GM21825 (cell line): Measurements from ENCODE around the gene DCST2.
"Not testable (repeated sequence)": the region's sequence is repeated elsewhere in the genome, so short reads cannot be mapped to it uniquely, and the experiment has no call there.

Source experiments
- ATAC-seq: cut with Tn5 transposase; IDR thresholded peaks from one replicate; pipeline ENCODE4 v1.9.1; 2021; ENCODE audit warnings: mild to moderate bottlenecking, moderate library complexity; ENCODE audit not compliant: unreplicated experiment

The DCST2 gene

DNA sequence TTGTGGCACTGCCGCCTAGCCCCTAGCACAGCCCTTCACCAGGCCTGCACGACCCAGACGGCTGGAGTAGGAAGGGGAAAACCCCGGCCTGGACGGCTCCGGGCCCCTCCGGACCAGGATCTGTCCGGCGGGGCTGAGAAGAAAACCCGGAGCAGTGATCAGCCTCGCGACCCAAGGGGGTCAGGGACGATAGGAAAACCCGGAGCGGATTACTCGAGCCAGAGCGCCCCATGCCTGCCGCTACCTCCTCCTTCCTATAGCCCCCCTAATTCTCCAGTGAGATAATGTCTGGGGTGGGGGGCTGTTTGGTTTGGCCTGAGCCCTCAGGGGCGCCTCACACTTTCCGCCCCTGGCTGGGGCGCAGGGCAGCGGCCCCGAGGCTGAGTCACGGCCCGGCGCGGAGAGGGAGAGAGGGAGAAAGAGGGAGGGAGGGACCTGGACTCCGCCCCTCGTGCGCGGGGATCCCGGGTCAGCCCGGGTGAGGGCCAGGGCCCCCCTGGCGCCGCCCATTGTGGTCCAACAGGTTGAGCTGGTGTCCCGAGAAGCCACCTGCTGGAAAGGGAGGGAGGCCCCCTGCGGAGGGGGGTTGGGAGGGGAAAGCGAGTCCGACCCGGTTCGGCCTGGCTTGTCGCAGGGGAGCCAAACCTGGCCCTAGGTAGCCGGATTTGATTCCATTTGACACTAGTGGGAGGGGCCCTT is 32.7 kb downstream of the DCST2 start:
- ATAC-seq, result peak; percentile 35

GRCh38 chr1:155000411-155000725 is 33.2 kb downstream of the DCST2 start:
- no peak for ATAC-seq

GRCh38 chr1:154999571-155000410 is 33.8 kb downstream of the DCST2 start:
- no peak for ATAC-seq

DNA sequence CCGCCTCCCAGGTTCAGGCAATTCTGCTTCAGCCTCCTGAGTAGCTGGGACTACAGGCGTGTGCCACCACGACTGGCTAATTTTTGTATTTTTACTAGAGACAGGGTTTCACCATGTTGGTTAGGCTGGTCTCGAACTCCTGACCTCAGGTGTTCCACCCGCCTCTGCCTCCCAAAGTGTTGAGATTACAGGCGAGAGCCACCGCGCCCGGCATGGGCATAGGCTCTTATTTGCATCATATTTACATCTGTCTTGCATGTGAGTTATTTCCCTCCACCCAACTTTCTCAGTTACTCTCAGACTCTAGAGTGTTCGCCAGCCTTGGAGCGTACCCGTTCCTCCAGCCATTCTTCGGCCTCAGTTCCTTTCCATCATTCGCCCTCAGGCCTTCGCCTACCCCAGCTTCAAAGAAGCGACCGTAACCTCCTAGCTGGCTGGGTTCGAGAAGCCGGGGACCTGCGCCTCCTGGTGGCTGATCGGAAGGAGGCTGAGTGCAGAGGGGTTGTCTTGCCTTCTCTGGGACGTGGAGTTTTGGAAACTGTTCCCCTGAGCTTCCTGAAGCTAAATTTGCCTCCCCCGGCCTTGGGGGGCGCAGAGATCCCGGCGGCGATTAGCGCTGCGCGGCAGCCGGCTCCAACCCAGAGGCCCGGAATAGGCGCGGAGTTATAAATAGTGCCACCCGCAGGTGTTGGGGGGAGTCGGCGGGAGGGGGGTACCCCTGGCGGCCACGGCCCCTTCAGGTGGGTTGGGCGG is 34.6 kb downstream of the DCST2 start:
- ATAC-seq, result no peak

GRCh38 chr1:154998201-154998780 is 35.3 kb downstream of the DCST2 start:
- no peak for ATAC-seq

DNA sequence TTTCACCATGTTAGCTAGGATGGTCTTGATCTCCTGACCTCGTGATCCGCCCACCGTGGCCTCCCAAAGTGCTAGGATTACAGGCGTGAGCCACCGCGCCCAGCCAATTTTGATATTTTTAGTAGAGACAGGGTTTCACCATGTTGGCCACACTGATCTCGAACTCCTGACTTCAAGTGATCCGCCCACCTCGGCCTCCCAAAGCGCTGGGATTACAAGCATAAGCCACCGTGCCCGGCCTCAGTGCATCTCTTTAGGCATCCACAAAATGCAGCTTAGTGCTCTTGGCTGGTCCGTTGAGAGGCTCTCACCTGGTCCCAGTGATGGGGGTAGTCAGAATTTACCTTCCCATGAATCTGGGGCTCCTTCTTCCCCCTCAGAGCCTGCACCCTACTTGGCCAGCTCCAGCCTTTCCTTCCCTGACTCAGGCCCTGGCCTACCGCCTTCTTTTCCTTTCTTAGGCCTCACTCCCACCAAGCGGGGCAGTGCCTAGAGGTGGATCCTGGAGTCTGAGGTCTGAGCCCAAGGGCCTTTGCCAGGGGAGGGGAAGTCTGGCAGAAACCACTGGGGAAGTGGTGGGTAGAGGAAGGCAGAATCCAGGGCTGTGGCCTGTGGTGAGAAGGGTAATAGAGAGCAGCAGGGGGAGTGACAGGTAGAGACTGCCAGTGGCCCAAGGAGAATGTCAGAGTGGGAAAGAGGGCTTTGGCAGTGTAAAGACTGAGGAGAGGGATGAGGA is 36.4 kb downstream of the DCST2 start:
- ATAC-seq, result no peak

DNA sequence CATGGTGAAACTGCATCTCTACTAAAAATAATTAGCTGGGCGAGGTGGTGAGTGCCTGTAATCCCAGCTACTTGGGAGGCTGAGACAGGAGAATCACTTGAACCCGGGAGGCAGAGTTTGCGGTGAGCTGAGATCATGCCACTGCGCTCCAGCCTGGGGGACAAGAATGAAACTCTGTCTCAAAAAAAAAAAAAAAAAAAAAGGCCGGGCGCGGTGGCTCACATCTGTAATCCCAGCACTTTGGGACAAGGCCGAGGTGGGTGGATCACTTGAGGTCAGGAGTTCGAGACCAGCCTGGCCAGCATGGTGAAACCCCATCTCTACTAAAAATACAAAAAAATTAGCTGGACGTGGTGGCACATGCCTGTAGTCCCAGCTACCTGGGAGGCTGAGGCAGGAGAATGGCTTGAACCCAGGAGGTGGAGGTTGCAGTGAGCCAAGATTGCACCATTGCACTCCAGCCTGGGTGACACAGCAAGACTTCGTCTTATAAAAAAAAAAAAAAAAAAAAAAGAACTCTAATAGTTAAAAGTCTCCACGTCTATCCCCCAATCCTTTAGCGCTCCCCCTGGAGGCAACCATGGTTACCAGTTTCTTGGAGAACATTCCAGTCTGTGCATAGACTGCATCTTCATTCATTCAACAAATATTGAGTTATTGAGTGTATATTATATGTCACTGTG is 38.1 kb downstream of the DCST2 start:
- ATAC-seq, result not testable (repeated sequence)

DNA sequence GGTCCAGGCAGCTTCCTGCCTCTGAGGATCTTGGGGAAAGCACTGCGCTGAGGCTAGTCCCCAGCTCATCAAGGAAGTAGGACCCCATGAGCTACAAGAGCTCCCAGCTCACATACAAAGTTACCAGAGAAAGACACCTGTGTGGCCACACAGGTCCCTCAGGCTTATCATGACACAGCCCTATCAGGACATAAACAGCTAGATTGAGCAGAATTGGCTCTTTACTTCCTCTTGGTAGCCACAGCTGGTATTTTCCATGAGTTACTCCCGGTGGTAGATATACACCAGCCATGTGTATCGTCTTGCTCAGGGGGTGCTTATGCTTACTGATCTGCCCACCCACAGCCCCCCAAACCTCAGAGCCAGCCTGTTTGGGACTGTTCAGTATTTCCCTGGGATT is 39.0 kb downstream of the DCST2 start:
- ATAC-seq, result no peak

DNA sequence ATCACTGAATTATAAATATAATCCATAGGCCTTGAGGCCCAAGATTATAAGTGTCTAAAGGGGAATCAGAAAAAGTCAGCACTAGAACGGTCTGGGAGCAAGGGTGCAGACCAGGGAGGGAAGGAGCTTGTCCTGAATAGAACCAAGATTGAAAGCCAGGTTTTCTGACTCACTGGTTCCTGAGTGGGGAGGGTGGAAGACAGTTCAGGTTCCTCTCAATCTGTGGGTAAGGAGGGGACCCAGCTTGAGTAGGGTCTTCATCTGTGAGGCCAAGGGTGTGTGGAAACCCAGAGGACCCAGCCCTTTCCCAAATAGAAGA is 39.4 kb downstream of the DCST2 start:
- ATAC-seq, result no peak

DNA sequence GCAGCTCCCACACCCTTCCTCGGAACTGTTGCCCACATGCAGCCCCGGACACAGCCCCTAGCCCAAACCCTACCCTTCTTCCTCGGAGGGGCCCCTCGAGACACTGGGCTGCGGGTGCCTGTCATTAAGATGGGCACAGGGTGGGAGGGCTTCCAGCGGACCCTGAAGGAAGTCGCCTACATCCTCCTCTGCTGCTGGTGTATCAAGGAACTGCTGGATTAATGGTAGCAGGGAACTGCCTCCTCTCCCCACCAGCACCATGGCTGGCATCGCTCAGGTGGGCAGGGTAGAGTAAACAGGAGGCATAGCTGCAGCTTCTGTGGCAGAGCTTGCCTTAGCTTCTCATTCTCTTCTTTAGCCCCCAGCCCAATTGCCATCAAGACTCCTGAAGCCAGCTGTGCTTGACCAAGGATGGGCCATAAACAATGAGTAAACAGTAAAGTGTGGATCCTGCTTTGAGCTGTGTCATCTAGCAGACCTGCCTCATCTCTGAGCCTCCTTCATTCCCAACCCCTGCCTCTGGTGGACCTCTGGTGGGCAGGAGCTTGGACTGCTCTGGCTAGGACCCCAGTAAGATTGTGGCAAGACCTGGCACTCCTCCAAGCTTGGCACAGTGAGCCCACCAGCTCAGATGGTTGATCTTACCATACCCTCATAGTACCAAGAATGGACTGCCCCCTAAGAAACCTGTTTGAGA is 39.9 kb downstream of the DCST2 start, which contains the start of gene LENEP:
Gene LENEP, plus strand, starts transcription at position 15 of the 697 bp plus-strand sequence. Its CDS starts 22 bp downstream, at position 37.
- ATAC-seq, result no peak

DNA sequence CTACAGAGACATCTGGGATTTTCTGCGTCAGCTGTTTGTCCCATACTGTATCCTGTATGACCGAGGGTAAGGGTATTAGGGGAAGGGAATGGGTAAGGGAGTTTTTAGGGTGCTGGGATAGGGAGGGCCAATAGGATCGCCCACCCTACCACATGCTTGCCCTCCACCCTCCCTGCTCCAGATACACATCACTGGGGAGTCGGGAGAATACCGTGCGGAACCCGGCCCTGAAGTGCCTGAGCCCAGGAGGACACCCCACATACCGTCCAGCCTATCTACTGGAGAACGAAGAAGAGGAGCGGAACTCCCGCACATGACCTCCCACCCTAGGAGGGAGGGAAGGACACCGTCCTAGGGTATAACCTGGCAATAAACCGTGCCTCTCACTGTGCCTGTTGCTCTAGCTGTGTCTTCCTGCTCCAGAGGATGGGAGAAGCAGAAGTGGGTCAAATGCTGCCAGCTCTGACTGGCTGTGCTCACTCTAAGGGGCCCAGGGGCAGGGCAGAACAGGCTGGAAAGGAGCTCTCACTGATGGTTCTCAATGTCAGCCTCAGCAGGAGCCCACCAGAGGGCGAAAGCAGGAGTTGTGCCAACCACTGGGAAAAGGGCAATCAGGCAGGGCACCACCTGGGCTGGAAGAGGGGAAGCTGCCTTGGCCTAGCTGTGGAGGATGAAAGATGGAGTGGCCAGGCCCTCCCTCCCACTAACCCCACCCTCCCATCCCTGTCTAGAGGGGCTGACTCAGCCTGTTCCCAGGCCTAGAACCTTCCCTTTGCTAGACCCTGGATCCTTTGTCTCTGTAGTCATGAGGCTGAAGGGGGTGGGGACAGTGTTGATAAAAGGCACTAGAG is 40.6 kb downstream of the DCST2 start:
- ATAC-seq, result no peak

GRCh38 chr1:154990276-154990675 is 43.3 kb downstream of the DCST2 start:
- no peak for ATAC-seq

DNA sequence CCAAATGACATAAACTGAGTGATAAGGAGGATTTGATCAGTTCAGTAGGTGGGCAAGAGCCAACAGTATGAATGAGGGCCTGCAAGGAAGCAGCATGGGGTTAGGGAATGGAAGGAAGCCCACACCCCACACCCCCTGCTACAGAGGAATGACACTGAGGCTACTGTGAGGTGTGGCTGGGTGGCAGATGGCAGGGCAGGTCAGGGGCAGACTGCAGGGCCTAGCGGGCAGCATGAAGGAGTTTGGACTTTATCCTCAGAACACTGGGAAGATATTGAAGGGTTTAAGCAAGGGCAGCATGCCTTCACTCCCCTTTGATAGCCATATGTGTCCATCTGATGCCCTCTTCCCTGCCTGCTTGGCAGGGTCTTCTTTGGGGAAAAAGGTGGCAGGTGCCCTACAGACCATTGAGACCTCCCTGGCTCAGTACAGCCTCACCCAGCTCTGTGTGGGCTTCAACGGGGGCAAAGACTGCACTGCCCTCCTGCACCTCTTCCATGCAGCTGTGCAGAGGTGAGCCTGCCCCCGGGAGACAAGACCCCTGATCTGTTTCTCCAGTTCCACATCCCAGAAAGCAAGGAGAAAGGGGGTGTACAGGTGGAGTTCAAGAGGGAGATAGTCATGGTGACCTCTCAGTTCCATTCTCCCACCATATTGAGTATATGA is 44.3 kb downstream of the DCST2 start:
- no peak for ATAC-seq

DNA sequence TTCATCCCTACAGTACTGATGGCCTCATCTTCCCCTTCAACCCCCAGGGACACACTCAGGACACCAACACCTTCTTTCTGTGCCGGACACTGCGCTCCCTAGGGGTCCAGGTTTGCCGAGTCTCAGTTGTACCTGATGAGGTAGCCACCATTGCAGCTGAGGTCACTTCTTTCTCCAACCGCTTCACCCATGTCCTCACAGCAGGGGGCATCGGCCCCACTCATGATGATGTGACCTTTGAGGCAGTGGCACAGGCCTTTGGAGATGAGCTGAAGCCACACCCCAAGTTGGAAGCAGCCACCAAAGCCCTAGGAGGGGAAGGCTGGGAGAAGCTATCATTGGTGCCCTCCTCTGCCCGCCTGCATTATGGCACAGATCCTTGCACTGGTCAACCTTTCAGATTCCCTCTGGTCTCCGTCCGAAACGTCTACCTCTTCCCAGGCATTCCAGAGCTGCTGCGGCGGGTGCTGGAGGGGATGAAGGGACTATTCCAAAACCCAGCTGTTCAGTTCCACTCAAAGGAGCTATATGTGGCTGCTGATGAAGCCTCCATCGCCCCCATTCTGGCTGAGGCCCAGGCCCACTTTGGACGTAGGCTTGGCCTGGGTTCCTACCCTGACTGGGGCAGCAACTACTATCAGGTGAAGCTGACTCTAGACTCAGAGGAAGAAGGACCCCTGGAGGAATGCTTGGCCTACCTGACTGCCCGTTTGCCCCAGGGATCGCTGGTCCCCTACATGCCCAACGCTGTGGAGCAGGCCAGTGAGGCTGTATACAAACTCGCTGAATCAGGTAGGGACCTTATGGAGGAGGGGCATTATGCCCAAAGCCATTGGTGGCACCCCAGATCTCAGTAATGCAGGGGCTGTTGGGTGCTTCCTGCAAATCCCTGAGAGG is 45.3 kb downstream of the DCST2 start:
- ATAC-seq, result no peak

DNA sequence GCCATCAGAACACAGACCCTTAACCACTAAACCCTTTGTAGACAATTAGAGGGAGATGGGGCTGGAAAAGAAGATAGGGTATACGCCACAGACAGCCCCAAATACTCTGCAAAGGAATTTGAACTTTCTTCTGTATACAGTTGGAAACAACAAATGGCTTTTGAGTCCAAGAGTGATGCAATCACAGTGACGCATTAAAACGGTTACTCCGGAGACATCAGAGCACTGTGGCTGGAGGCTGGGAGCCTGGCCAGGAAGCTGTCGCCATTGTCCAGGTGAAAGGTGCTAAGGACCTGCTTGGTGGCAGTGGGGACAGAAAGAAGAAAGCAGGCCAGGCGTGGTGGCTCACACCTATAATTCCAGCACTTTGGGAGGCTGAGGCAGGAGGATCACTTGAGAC is 46.3 kb downstream of the DCST2 start:
- ATAC-seq, result no peak

- ATAC-seq, result not testable (repeated sequence)
Observed at GRCh38 chr1:154986736-154987135, 46.8 kb downstream of the DCST2 start.
